GM19397 (cell line): Measurements from ENCODE around the gene PLCB4.
"Not testable (repeated sequence)": the region's sequence is repeated elsewhere in the genome, so short reads cannot be mapped to it uniquely, and the experiment has no call there.

Experiments
- ATAC-seq: cut with Tn5 transposase; IDR thresholded peaks from one replicate; pipeline ENCODE4 v1.9.1; 2021; ENCODE audit warnings: mild to moderate bottlenecking, moderate library complexity; ENCODE audit not compliant: unreplicated experiment

PLCB4 gene

GRCh38 chr20:9140162-9140760 is 71.4 kb downstream of the PLCB4 start:
- ATAC-seq = no peak

DNA sequence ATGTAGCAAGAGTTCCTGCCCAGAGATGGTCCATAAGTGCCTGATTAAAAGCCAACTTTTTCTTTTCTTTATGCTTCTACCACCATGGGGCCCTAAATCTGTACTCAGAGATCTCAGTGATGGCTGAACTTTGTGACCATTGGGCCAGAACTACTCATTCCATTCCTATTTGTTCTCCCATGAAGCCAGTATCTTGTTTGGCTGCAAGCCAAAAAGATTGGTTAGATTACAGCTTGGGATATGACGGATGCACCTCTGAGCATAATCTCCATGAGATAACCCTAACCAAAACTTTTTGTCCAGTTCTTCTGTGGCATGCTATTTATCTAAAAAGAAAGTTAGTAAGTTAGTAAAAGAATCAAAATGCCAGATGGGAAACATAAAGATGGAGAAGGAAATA is 72.2 kb downstream of the PLCB4 start:
- no peak for ATAC-seq

DNA sequence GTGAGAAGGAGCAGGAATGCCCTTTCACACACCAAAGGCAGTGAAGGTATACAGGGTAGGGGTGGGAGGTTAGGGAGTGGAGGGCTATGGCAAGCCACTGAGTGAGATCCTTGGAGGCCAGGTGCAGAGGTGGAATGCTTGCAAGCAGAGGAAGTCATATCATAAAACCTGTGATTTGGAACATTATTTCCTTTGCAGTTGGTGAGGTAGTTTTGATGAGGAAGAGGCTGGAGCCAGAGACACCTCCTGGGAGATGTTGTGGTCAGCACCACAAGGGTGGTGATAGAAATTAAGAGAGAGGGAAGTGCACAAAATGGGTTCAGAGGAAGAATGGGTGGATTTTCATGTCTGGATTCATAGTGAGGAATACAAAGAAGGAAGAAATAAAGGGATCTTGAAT is 73.0 kb downstream of the PLCB4 start:
- no peak for ATAC-seq

DNA sequence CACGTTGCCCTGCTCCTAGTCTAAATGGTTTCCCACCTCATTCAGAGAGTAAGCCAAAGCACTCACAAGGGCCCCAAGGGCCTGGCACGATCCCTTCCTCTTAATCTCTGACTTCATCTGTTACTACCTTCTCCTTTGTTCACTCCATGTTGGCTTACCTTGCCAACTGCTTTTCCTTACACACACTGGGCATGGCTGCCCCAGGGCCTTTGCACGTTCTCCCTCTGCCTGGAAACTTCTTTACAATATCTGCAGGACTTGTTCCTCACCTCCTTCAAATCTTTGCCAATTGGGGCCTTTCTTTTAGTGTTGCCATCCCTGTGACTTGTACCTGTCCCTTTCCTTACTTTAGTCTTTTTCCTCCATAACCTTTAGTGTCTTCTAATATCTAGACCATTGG is 73.9 kb downstream of the PLCB4 start:
- ATAC-seq = no peak

GRCh38 chr20:9143926-9144325 is 75.0 kb downstream of the PLCB4 start:
- ATAC-seq = no peak

DNA sequence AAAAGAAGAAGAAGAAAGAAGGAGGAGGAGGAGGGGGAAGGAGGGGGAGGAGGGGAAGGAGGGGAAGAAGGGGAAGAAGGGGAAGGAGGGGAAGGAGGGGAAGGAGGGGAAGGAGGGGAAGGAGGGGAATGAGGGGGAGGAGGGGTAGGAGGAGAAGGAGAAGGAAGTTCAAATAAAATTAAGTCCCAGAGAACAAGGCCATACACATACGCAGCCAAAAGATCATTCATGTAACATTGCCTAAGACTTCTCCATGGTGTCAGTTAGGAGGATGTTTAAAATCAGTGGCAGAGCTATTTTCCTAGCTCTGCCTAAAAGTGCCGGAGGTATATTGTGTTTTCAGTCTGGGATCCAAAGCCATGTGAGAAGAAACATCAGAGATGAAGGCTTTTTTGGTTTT is 75.8 kb downstream of the PLCB4 start:
- no peak for ATAC-seq

DNA sequence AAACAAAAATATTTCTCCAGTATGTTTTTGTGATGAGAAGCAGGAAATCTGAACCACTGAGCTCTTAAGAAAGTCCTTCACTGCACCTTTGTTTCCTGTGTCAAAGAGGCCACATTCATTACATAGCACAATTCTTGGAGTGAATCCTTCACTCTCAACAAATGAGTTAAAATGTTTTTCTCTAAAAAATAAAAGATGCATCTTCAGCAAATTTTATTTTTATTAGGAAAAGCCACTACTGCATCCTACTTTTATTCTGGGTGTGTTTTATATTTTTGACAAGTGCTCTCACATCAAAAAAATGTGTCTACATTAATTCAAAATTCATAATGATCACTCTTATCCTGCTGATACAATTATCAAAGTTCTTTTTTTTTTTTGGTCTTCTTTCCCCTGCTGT is 76.3 kb downstream of the PLCB4 start:
- no peak for ATAC-seq

DNA sequence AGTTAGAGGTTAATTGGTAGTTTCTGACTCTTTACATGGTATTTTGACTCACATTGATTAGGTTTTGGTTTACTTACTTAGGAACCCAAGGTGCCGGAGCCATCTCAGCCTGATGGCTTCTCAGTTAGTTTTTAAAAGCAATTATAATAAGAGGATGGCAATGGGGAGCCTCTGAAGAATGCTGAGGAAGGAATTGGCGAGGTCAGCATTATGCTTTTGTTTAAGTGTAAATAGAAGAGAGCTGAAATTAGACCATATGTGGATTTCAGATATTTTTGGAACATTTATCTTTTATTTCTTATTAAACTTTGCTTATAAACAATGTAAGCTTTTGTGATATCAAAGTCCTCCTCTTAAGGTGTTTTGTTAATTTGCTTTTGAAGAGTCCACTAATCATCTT is 77.8 kb downstream of the PLCB4 start:
- no peak for ATAC-seq

- no peak for ATAC-seq
Observed at GRCh38 chr20:9147547-9148024, 78.7 kb downstream of the PLCB4 start.

DNA sequence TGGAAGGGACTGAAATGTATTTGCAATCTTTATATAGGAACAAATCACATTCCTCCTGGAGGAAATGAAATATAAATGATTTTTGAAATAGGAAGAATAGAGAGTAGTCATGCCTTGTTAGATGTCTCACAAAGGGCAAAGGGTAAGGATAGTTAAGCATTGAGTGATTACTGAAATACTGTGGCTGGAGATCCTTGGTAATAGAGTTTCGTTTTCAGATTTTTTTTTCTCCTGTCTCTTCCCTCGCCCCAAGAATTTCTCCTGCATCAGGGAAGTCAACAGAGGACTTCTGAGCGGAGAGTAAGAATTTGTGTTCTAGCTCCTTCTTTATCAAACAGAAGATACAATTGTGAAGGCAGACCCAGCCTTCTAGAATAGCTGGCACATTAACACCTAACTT is 79.4 kb downstream of the PLCB4 start:
- ATAC-seq = no peak

DNA sequence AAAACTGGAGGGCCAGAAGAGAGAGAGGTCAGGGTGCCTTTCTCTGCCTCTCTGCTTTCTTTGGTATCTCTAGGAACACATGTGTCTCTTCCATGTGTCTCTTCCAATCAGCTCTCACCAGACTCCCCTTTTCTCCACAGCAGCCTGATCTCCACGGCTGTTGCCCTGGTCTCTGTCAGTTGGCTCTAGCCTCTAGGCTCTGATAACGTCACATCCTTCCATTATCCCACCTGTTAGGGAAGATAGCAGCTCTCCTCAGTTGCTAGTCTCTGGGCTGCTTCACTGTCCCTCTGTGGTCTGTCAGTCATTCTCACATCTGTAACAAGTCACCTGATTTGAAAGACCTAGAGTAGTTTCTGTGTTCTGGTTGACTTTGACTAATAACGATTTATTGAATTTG is 80.2 kb downstream of the PLCB4 start:
- no peak for ATAC-seq

GRCh38 chr20:9149796-9150195 is 80.9 kb downstream of the PLCB4 start:
- ATAC-seq = no peak

DNA sequence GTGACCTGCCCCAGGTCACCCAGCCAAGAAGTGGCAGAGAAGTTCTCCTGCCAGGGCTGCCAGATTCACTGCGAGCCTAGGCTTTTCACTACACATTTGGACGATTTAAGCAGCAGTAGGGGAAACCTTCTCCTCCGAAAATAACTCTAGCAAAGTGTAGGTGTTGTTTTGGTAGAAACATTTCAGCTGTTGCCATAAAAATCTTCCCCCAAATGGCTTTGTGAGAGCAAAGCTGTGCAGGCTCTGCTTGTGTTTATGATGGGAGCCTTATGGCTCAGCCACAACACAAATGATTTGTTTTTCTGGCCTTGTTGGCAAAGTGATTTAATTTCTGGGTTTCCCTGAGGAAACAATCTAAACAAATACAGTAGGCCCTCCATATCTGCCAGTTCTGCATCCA is 81.8 kb downstream of the PLCB4 start:
- ATAC-seq = no peak

GRCh38 chr20:9152139-9152538 is 83.3 kb downstream of the PLCB4 start:
- not testable (repeated sequence) for ATAC-seq

GRCh38 chr20:9154464-9155024 is 85.7 kb downstream of the PLCB4 start:
- ATAC-seq = no peak

GRCh38 chr20:9156529-9157280 is 87.8 kb downstream of the PLCB4 start:
- no peak for ATAC-seq

DNA sequence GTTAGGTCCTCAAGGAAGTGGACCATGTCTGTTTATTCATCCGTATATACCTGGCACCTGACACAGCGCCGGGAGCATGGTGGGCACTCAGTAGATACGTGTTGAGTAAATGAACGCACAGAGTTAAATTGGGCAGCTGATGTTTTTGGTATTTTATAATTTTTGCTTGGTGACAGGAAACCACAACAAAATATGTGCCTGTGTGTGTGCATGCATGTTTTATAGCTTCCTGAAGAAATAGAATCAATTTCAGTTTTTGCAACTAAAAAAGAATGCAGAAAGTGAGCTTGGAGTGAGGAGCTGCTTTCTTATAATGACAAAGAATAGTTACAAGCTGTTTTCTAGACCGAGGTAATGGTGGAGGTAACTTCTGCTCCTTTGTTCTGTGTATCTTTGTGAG is 91.4 kb downstream of the PLCB4 start:
- no peak for ATAC-seq

- no peak for ATAC-seq
Observed at GRCh38 chr20:9160757-9161156, 91.9 kb downstream of the PLCB4 start.

- no peak for ATAC-seq
Observed at GRCh38 chr20:9161311-9161710, 92.4 kb downstream of the PLCB4 start.

- no peak for ATAC-seq
Observed at GRCh38 chr20:9163251-9163650, 94.4 kb downstream of the PLCB4 start.

- no peak for ATAC-seq
Observed at GRCh38 chr20:9163995-9164394, 95.1 kb downstream of the PLCB4 start.

DNA sequence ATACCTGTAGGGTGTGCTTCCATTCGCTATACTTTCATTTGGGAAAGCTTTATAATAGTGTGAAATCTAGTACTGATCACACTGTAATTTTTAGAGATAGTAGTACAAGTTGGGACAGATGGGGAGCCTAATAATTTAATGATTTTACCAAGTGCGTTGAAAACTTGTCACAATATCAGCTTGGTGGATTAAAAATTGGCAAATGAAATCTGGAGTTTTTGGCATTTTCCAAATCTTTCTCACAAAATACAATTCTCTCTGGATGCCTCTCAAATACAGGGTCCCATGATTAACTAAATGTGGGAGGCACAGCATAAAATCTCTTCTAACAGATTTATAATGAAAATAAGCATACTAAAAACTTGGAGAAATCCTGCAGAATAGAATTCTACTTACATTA is 96.4 kb downstream of the PLCB4 start:
- no peak for ATAC-seq
